ENCODE results near the gene ZSCAN12. TPM values are rescaled to one million over a fixed set of nuclear protein-coding genes. Genes with fewer than 3 reads are reported as not detected.
"Not testable (repeated sequence)": the region's sequence is repeated elsewhere in the genome, so short reads cannot be mapped to it uniquely, and the experiment has no call there.

Gene ZSCAN12
- total RNA-seq = 10 to 100 TPM in 1 of 7 donors, 1 to 10 TPM in 6; 6.6 to 10.3 (median 8.8) TPM
- polyA plus RNA-seq = 1 to 10 TPM; 1.8 to 3.1 (median 2.4) TPM
- long read RNA-seq, donor 1 = 0 reads
- long read RNA-seq, donor 2 = 0 reads

DNA sequence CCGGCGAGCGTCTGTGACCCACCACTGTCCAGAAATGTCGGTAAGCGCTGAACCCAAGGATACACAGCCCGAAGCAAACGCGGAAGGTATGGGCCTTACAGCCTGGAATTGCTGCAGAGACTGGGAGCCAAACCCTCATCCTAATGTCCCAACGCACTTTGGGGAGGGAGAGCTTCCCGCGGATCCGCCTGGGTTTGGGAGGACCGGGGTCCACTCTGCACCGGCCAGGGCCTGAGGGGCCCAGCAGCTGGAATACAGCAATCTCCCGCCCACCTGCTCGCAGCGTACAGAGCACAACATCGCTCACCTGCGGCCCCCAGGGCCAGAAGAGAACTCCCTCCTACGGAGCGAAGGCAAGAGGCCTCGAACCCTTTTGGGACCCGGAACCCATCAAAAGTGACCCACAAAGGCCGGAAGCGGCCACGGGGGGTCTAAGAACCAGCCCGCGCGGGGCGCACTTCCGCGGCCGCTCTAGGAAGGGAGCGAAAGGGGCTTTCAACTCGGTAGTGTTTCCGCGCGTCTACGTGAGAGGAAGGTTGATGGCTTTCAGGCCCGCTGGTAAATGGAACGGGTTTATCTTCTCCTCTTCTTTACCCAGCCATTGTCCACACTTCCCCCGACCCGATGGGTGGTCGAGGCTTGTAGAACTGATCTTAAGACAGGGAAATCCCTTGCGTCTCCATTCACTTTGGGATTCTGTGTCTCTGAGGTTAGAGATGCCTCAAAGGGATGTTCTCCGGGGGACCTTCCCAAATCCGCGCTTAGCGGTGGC is at the start of gene ZSCAN12:
Gene ZSCAN12, minus strand, starts transcription at position 398 of the 772 bp plus-strand sequence. CDS start 1,342 bp downstream, outside the sequence.
- TF ChIP-seq POLR2AphosphoS5 (IDR thresholded peaks at IDR 0.05) = peak; percentile 81 to 87 (median 85)
- peak in 1 of 3 donors; percentile 25 for TF ChIP-seq POLR2A (IDR thresholded peaks at IDR 0.05)
- TF ChIP-seq, protein P1, sequence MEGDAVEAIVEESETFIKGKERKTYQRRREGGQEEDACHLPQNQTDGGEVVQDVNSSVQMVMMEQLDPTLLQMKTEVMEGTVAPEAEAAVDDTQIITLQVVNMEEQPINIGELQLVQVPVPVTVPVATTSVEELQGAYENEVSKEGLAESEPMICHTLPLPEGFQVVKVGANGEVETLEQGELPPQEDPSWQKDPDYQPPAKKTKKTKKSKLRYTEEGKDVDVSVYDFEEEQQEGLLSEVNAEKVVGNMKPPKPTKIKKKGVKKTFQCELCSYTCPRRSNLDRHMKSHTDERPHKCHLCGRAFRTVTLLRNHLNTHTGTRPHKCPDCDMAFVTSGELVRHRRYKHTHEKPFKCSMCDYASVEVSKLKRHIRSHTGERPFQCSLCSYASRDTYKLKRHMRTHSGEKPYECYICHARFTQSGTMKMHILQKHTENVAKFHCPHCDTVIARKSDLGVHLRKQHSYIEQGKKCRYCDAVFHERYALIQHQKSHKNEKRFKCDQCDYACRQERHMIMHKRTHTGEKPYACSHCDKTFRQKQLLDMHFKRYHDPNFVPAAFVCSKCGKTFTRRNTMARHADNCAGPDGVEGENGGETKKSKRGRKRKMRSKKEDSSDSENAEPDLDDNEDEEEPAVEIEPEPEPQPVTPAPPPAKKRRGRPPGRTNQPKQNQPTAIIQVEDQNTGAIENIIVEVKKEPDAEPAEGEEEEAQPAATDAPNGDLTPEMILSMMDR (IDR thresholded peaks at IDR 0.05 in 8 of 11, conservative IDR thresholded peaks at IDR 0.05 in 3 of 11) = peak in 10 of 11 experiments; percentile 22 to 76 (median 50)

DNA sequence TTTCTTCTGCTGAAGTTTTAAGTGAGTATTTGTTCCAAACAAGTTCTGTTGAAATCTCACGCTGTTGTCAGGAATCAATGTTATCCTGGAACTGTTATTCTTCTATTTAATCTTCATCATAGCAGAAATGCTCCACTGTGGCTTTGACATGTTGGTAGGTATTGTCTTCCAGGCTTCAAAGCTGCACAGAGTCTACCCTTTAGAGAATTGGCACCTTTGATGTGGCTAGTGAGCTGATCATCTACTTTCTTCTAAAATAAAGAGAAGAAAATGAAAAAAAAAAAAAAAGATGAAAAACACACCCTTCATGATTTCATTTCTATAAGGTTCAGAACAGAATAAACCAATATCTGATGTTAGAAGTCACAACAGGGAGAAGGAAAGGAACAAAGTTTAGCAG is 49.5 kb upstream of the ZSCAN12 start:
- H3K9me3 ChIP-seq = peaks cover 0 to 9% (median under 1%) of the 10 kb centered on the region in 8 donors
- TF ChIP-seq, protein P1 (IDR thresholded peaks at IDR 0.05 in 8 of 11, conservative IDR thresholded peaks at IDR 0.05 in 3 of 11) = no peak
- TF ChIP-seq POLR2AphosphoS5 (IDR thresholded peaks at IDR 0.05) = no peak
- no peak for TF ChIP-seq POLR2A (IDR thresholded peaks at IDR 0.05)
- no peak overlapping the region for H3K27ac ChIP-seq
- WGBS, 5 donors = 85 to 93% (median 89%) methylated on average over 1 of the region's 1 CpG
- no peak for DNase-seq
- intact Hi-C loops (cut with DNase I; ENCODE audit: low total_unique reads) = no loop called here
- H3K4me1 ChIP-seq = peaks cover 0 to 9% (median 0%) of the 10 kb centered on the region in 6 donors
- H3K4me3 ChIP-seq = no peak overlapping the region
- H3K27me3 ChIP-seq (replicated peaks in 1 of 7) = peaks cover 0 to 79% (median 30%) of the 10 kb centered on the region in 7 donors
- no peaks in the 10 kb centered on the region for H3K36me3 ChIP-seq

More for the DNA sequence above, at the start of gene ZSCAN12:
- peaks cover 0 to 37% (median 7%) of the 10 kb centered on the region in 6 donors for H3K36me3 ChIP-seq
- H3K27ac ChIP-seq = peak within 1 kb of the TSS; percentile 47 to 85 (median 76)
- intact Hi-C loops (cut with DNase I; ENCODE audit: low total_unique reads) = no loop called here
- WGBS, 5 donors = 1% methylated on average over 49 of the region's 49 CpGs
- peak; percentile 95 for DNase-seq
- peaks cover 0 to 3% (median 0%) of the 10 kb centered on the region in 8 donors for H3K9me3 ChIP-seq
- H3K4me1 ChIP-seq = peaks cover 13 to 49% (median 39%) of the 10 kb centered on the region in 6 donors
- H3K4me3 ChIP-seq = peak within 1 kb of the TSS; percentile 71 to 95 (median 82)
- H3K27me3 ChIP-seq (replicated peaks in 1 of 7) = peaks cover 0 to 7% (median 0%) of the 10 kb centered on the region in 7 donors

DNA sequence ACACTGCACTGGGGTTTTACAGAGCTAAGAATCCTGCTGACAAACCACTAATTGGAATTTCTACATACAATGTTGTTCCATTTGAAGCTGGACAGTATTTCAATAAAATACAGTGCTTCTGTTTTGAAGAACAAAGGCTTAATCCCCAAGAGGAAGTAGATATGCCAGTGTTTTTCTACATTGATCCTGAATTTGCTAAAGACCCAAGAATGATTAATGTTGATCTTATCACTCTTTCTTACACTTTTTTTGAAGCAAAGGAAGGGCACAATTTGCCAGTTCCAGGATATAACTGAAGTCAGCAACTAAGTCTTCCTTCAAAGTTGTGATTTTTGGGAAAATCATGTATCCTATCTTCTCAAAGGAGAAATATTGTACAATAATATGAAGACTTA is 48.0 kb upstream of the ZSCAN12 start:
- intact Hi-C loops (cut with DNase I; ENCODE audit: low total_unique reads); H3K27ac ChIP-seq; DNase-seq; H3K36me3 ChIP-seq: not testable (repeated sequence)
- peaks cover 0 to 83% (median 24%) of the 10 kb centered on the region in 7 donors for H3K27me3 ChIP-seq (replicated peaks in 1 of 7)
- peak overlapping the region in 3 of 8 donors; percentile 14 to 61 (median 31) for H3K4me3 ChIP-seq
- peaks cover 0 to 13% (median 2%) of the 10 kb centered on the region in 8 donors for H3K9me3 ChIP-seq
- H3K4me1 ChIP-seq = peaks cover 0 to 21% (median 6%) of the 10 kb centered on the region in 6 donors

DNA sequence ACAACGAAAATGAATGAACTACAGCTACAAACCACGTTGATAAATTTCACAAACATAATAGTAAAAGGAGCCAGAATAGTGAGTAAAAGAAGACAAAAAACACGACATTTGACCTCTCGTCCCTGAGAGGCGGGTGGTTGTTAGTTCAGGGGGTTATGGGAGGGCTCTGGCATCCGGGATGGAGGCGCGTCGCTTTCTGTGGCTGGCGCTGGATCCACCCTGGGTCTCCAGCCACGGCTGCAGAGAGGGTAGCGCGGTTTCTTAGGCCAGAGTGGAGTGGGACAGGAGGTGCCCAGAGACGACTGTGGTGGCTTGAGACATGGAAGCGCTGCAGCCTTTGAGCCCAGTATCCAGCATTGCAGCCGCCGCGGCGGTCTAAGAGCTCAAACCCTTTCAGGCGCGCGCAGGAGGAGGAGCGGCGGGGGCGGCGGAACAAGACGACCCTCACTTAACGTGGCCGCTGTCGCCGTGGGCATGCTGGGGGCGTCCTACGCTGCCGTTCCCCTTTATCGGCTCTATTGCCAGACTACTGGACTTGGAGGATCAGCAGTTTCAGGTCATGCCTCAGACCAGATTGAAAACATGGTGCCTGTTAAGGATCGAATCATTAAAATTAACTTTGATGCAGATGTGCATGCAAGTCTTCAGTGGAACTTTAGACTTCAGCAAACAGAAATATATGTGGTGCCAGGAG is 47.4 kb upstream of the ZSCAN12 start:
- Histone ChIP-seq H3K36me3 (no peaks in the 10 kb centered on the region), H3K27ac (no peak overlapping the region), H3K9me3 (peaks cover 0 to 13% (median 2%) of the 10 kb centered on the region in 8 donors), H3K27me3 (replicated peaks in 1 of 7) (peaks cover 0 to 84% (median 24%) of the 10 kb centered on the region in 7 donors), H3K4me1 (peaks cover 0 to 22% (median 6%) of the 10 kb centered on the region in 6 donors), H3K4me3 (peak overlapping the region in 6 of 8 donors; percentile 8 to 61 (median 16))
- TF ChIP-seq POLR2AphosphoS5 (IDR thresholded peaks at IDR 0.05) = no peak
- TF ChIP-seq, protein P1 (IDR thresholded peaks at IDR 0.05 in 8 of 11, conservative IDR thresholded peaks at IDR 0.05 in 3 of 11) = no peak
- TF ChIP-seq POLR2A (IDR thresholded peaks at IDR 0.05) = no peak
- 3 to 5% (median 5%) methylated on average over 29 to 36 of the region's 36 CpGs for WGBS, 5 donors
- intact Hi-C loops (cut with DNase I; ENCODE audit: low total_unique reads) = no loop called here
- DNase-seq = no peak

DNA sequence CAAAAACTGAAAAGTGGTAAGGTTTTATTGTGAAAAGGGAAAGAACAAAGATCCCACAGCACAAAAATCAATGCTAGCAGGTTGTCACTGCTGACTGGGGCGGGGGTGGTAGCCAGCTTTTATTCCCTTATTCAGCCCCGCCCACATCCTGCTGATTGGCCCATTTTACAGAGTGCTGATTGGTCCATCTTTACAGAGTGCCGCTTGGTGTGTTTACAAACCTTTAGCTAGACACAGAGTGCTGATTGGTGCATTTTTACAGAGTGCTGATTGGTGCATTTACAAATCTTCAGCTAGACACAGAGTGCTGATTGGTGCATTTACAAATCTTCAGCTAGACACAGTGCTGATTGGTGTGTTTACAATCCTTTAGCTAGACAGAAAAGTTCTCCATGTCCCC is 45.2 kb upstream of the ZSCAN12 start:
- 82 to 98% (median 94%) methylated on average over 3 of the region's 3 CpGs for WGBS, 5 donors
- H3K27me3 ChIP-seq (replicated peaks in 1 of 7) = peaks cover 0 to 69% (median 18%) of the 10 kb centered on the region in 7 donors
- peaks cover 0 to 13% (median 2%) of the 10 kb centered on the region in 8 donors for H3K9me3 ChIP-seq
- H3K36me3 ChIP-seq; H3K4me3 ChIP-seq; intact Hi-C loops (cut with DNase I; ENCODE audit: low total_unique reads); DNase-seq; H3K27ac ChIP-seq: not testable (repeated sequence)
- H3K4me1 ChIP-seq = peaks cover 0 to 22% (median 6%) of the 10 kb centered on the region in 6 donors

Data from spleen (tissue), 13 donors.